A673 (cell line): ENCODE measurements around the gene KCNA2. TPM values are rescaled to one million over a fixed set of nuclear protein-coding genes. Genes with fewer than 3 reads are reported as not detected.

Experiments
- BruUV-seq: library from RNA; stranded (reverse); fragments of 400-500 nt; replicated peaks from 2 replicates; lab custom pipeline; 2021; lab: Mats Ljungman, UMichigan
- CTCF ChIA-PET: fragments of 300-600 bp; sonication (Branson Sonifier 250); formaldehyde crosslinking; loops from one replicate; lab custom pipeline; 2022; ENCODE audit warnings: antibody characterized with exemption; lab: Charles Lee
- POLR2A ChIA-PET: fragments of 300-600 bp; sonication (Branson Sonifier 250); formaldehyde crosslinking; loops from one replicate; lab custom pipeline; 2022; ENCODE audit warnings: antibody characterized with exemption; ENCODE audit not compliant: low non-redundant PET; lab: Charles Lee
- DNase-seq: peaks from one replicate; pipeline ENCODE4 v3.0.0-alpha.2; 2015; ENCODE audit warnings: low spot score
- H3K27ac ChIP-seq: fragments of 200-600 bp; sonication (generic); 2 replicates; pipeline ENCODE4 v1.5.1; 2016; ENCODE audit warnings: mixed run types, low read depth, mild to moderate bottlenecking, mixed read lengths, antibody characterized with exemption, low read length; ENCODE audit not compliant: poor library complexity, severe bottlenecking
- H3K27me3 ChIP-seq: fragments of 200-600 bp; sonication (generic); replicated peaks from 2 replicates; pipeline ENCODE4 v1.6.1; 2017; ENCODE audit warnings: mixed run types, low read depth, mild to moderate bottlenecking, mixed read lengths, antibody characterized with exemption, low read length; ENCODE audit not compliant: insufficient read depth, poor library complexity
- H3K36me3 ChIP-seq: fragments of 200-600 bp; sonication (generic); 2 replicates; pipeline ENCODE4 v1.6.1; 2016; ENCODE audit warnings: mixed run types, mild to moderate bottlenecking, mixed read lengths, antibody characterized with exemption, low read length; ENCODE audit not compliant: insufficient read depth, poor library complexity, severe bottlenecking
- H3K4me1 ChIP-seq: fragments of 200-600 bp; sonication (generic); 2 replicates; pipeline ENCODE4 v1.6.1; 2017; ENCODE audit warnings: mixed run types, mild to moderate bottlenecking, mixed read lengths, antibody characterized with exemption, low read length; ENCODE audit not compliant: insufficient read depth, poor library complexity, severe bottlenecking
- H3K4me3 ChIP-seq: fragments of 200-600 bp; sonication (generic); 2 replicates; pipeline ENCODE4 v1.5.1; 2016; ENCODE audit warnings: low read depth, mixed run types, mild to moderate bottlenecking, mixed read lengths, low read length; ENCODE audit not compliant: poor library complexity, severe bottlenecking
- H3K9me3 ChIP-seq: fragments of 200-600 bp; sonication (generic); 2 replicates; pipeline ENCODE4 v1.6.1; 2016; ENCODE audit warnings: mixed run types, low read depth, mild to moderate bottlenecking, mixed read lengths, antibody characterized with exemption, low read length; ENCODE audit not compliant: poor library complexity, severe bottlenecking
- EZH2 ChIP-seq: fragments of 200-600 bp; sonication (generic); IDR thresholded peaks from 2 replicates; pipeline ENCODE4 v1.6.1; 2017; ENCODE audit warnings: borderline replicate concordance, low read depth, mild to moderate bottlenecking, mixed read lengths, antibody characterized with exemption, low read length; ENCODE audit not compliant: poor library complexity, severe bottlenecking
- intact Hi-C: fragments of 100-400 bp; cut with micrococcal nuclease; formaldehyde crosslinking; loops from one replicate; pipeline ENCODE4 v1.10.0; 2022; ENCODE audit not compliant: unreplicated experiment
- total RNA-seq: library from RNA; stranded (reverse); gene quantifications from 2 replicates; pipeline ENCODE4 v1.2.3, GENCODE V29; 2021
- TF ChIP-seq, protein P1 (sequence below): fragments of 300-800, 200-600 bp; sonication (generic); conservative IDR thresholded peaks from 2 replicates; pipeline ENCODE4 v1.5.1; 2017; ENCODE audit warnings: low read depth, mild to moderate bottlenecking, antibody characterized with exemption, low read length, moderate library complexity, mixed read lengths

KCNA2 gene
- total RNA-seq, 1 experiment from 2014 or later, result 46.6 TPM

DNA sequence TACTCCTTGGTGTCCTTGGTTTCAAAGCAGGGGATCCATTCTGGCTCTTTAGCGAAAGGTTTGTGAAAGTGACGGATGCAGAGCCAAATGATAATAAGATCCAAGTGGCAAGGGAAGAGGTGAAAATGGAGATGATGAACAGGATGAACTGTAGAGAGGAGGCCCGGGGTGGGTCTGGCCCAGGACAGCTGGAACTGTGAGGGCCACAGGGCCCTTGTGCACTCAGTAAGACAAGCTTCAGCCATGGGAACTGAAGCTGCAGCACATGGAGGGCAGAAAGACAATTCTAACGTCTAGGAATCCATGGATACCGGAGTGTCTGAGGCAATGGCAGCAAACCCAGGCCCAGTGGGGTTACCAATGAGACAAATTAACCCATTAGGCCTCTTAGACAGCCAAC lies 4.8 kb downstream of the KCNA2 start:
- H3K27me3 ChIP-seq, result no peaks in the 10 kb centered on the region
- no TSS peak for BruUV-seq
- DNase-seq, result no peak
- no peaks in the 10 kb centered on the region for H3K9me3 ChIP-seq
- CTCF ChIA-PET, result no interaction called here
- intact Hi-C loops, result no loop called here
- peaks cover 70% of the 10 kb centered on the region for H3K36me3 ChIP-seq
- H3K27ac ChIP-seq, result no peak overlapping the region
- no peak overlapping the region for H3K4me3 ChIP-seq
- POLR2A ChIA-PET, result no interaction called here
- H3K4me1 ChIP-seq, result peaks cover 32% of the 10 kb centered on the region
- TF ChIP-seq, protein P1, sequence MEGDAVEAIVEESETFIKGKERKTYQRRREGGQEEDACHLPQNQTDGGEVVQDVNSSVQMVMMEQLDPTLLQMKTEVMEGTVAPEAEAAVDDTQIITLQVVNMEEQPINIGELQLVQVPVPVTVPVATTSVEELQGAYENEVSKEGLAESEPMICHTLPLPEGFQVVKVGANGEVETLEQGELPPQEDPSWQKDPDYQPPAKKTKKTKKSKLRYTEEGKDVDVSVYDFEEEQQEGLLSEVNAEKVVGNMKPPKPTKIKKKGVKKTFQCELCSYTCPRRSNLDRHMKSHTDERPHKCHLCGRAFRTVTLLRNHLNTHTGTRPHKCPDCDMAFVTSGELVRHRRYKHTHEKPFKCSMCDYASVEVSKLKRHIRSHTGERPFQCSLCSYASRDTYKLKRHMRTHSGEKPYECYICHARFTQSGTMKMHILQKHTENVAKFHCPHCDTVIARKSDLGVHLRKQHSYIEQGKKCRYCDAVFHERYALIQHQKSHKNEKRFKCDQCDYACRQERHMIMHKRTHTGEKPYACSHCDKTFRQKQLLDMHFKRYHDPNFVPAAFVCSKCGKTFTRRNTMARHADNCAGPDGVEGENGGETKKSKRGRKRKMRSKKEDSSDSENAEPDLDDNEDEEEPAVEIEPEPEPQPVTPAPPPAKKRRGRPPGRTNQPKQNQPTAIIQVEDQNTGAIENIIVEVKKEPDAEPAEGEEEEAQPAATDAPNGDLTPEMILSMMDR, result no peak
- no peak for TF ChIP-seq EZH2

DNA sequence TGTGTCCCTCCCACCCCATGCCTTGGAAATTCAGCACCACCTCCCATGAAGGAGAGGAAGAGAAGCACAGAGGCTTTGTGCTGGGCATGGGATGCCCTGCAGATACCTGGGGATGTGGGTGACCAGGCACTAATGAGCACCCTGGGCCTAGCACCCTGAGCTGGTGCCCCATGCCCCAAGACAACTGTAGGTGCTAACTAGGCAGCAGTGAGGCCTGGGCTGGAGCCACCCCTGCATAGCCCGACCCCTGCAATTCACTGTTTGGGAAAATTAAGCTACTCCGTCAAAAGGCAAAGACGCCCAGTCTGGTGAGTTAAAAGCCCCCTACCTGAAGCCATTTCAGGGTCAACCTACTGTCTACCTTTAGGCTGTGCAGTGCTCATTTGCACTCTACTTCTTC lies 5.4 kb downstream of the KCNA2 start:
- POLR2A ChIA-PET, result no interaction called here
- no TSS peak for BruUV-seq
- Histone ChIP-seq H3K36me3 (peaks cover 73% of the 10 kb centered on the region), H3K4me1 (peaks cover 29% of the 10 kb centered on the region), H3K4me3 (no peak overlapping the region), H3K27me3 (no peaks in the 10 kb centered on the region), H3K9me3 (no peaks in the 10 kb centered on the region), H3K27ac (no peak overlapping the region)
- no peak for DNase-seq
- intact Hi-C loops, result no loop called here
- no peak for TF ChIP-seq EZH2
- CTCF ChIA-PET, result no interaction called here

DNA sequence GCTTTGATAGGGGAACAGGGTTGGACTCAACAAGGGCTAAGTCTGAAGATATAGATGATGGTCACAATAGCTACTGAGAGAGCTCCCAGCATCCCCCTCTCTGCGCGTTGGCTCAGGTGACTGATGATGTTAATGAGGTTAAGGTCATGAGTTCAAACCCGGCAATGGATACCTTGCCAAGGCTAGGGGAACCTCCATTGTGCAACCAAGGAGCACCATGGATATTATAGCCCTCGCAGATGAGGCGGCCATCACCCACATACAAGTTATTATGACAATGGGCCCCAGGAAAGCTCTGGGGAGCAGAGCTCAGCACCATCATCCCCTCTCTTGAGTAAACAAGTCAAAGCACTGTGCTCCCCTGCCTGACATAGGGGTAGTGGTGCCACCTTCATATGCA lies 8.2 kb downstream of the KCNA2 start:
- CTCF ChIA-PET, result interaction anchor here (0.6 kb wide), 2 partner anchors 9 to 1801 kb away, joined by 3 to 5 read pairs; no protein-coding TSS in a partner anchor
- DNase-seq, result no peak

More for the DNA sequence above, 8.2 kb downstream of the KCNA2 start:
- POLR2A ChIA-PET, result no interaction called here
- intact Hi-C loops, result no loop called here
- no TSS peak for BruUV-seq
- H3K27ac ChIP-seq, result no peak overlapping the region
- no peak for TF ChIP-seq EZH2
- TF ChIP-seq, protein P1, result no peak
- no peak overlapping the region for H3K4me3 ChIP-seq
- H3K4me1 ChIP-seq, result peaks cover 10% of the 10 kb centered on the region
- no peaks in the 10 kb centered on the region for H3K27me3 ChIP-seq
- peaks cover 62% of the 10 kb centered on the region for H3K36me3 ChIP-seq
- H3K9me3 ChIP-seq, result no peaks in the 10 kb centered on the region
